ENCODE measurements around the gene SEMA3C.

DNA sequence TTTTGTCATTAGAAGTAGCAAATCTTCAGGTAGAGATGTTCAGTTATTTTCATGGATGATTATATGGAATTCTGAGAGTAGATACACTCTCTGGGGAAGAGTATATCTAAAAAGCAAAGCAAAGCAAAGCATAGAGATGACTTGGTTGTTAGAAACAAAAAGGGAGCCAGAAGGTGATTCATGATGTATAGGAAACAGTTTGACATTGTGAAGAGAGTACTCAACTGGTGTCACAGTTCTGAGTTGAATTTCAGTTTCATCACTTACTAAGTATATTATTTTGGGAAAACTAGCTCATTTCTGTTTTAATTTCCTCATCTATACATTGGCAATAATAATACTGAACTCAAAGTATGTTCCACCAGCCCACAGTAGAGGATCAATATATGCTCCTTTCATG lies 86.8 kb downstream of the SEMA3C start:
- TF ChIP-seq, protein P1, sequence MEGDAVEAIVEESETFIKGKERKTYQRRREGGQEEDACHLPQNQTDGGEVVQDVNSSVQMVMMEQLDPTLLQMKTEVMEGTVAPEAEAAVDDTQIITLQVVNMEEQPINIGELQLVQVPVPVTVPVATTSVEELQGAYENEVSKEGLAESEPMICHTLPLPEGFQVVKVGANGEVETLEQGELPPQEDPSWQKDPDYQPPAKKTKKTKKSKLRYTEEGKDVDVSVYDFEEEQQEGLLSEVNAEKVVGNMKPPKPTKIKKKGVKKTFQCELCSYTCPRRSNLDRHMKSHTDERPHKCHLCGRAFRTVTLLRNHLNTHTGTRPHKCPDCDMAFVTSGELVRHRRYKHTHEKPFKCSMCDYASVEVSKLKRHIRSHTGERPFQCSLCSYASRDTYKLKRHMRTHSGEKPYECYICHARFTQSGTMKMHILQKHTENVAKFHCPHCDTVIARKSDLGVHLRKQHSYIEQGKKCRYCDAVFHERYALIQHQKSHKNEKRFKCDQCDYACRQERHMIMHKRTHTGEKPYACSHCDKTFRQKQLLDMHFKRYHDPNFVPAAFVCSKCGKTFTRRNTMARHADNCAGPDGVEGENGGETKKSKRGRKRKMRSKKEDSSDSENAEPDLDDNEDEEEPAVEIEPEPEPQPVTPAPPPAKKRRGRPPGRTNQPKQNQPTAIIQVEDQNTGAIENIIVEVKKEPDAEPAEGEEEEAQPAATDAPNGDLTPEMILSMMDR (IDR thresholded peaks at IDR 0.05 in 8 of 11, conservative IDR thresholded peaks at IDR 0.05 in 3 of 11) = no peak
- no peak for TF ChIP-seq POLR2A (IDR thresholded peaks at IDR 0.05)

All from spleen (tissue), 7 donors.